GM20000 (cell line): ENCODE data around the gene CEP112.
A peak's percentile ranks its signal among the peaks of the same experiment; 100 is the strongest.

Experiments
- DNase-seq: peaks from one replicate; pipeline ENCODE4 v3.0.0; 2012; ENCODE audit warnings: low spot score
- TF ChIP-seq, protein P1 (sequence below): IDR thresholded peaks from 2 replicates; pipeline ENCODE4 v1.5.1; 2012; ENCODE audit warnings: mild to moderate bottlenecking, control low read depth; ENCODE audit errors: extremely low read depth, missing control alignments

The CEP112 gene

DNA sequence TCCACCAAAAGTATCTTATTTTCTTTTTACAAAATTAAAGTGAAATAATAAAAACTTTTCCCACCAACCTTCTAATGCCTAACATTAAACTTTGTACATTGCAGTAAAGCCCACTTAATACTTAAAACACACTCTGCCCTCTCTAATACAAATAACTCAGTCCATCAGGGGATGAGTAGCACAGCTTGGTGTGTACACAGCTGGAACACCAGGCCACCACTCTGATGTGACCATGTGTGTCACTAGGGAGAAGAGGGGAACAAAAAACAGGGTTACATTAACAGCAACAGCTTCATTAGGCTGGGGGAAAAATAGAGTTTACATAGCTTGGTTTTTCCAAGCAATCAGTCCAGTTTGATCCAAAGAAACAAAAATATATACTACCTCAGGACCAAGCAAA is 295.0 kb downstream of the CEP112 start:
- TF ChIP-seq, protein P1, sequence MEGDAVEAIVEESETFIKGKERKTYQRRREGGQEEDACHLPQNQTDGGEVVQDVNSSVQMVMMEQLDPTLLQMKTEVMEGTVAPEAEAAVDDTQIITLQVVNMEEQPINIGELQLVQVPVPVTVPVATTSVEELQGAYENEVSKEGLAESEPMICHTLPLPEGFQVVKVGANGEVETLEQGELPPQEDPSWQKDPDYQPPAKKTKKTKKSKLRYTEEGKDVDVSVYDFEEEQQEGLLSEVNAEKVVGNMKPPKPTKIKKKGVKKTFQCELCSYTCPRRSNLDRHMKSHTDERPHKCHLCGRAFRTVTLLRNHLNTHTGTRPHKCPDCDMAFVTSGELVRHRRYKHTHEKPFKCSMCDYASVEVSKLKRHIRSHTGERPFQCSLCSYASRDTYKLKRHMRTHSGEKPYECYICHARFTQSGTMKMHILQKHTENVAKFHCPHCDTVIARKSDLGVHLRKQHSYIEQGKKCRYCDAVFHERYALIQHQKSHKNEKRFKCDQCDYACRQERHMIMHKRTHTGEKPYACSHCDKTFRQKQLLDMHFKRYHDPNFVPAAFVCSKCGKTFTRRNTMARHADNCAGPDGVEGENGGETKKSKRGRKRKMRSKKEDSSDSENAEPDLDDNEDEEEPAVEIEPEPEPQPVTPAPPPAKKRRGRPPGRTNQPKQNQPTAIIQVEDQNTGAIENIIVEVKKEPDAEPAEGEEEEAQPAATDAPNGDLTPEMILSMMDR = no peak

DNA sequence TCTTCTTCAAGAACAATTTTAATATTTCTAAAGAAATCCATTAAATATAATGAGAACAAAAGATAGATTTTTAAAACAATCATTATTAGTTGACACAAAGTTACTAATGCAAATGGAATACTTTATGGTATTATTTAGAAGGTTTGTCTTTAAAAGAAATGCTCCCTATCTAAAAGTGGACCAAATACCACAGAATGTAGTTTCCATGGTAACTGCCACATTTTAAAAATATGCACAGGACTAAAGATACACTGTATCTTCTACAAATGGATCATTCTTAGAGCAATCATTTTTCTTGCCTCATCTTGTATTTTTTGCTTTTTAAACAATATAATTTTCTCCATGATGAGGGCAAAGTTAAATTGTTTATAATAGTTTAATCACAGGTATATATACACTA is 296.0 kb downstream of the CEP112 start:
- no peak for DNase-seq
- TF ChIP-seq, protein P1 = no peak

More for the DNA sequence above, 295.0 kb downstream of the CEP112 start:
- DNase-seq = no peak

DNA sequence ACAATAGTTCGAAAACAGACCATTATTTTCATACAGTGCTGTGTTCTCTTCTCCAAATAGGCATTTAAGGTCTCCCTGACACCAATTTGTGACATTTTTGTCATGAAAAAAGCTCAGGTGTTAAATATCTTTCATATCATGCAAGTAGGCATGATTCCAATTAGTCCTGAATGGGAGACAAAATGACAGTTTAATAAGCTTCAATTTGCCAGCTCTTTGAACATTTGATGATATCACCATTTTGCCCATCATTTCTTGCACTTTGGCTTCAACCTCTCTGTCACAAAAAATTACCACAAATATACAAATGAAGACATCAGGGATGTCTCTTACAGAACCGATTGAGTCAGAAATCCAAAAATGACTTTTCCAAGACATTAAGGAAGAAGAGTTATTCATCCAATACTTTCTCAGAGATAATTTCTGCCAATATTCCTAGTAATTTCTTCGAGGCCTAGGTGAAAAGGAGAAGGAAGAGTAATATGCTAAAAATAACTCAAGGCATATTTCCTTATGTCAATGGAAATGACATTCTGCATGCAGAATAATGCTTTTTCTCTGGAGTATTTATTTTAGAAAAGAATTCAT is 298.1 kb downstream of the CEP112 start:
- no peak for DNase-seq
- TF ChIP-seq, protein P1 = no peak

DNA sequence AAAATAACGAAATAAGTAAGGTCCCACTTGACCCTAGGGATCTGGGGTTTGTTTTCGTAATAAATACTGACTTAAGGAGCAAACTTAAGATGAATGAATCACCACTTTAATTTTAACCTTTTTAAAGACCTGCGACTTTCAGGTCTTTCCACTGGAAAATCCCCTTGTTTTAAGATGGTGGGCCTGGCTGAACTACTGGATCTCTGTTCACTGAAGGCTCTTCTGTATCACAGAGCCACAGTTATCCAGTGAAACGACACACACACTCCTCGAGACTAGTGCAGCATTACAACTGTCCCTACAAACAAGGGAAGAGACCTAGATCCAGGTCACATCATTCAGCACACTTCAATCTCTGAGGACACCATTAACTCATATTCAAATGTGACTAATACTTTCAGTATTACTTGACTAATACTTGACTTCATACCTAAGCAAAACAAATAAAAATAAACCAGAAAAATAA is 299.0 kb downstream of the CEP112 start:
- TF ChIP-seq, protein P1 = no peak
- peak; percentile 9 for DNase-seq

DNA sequence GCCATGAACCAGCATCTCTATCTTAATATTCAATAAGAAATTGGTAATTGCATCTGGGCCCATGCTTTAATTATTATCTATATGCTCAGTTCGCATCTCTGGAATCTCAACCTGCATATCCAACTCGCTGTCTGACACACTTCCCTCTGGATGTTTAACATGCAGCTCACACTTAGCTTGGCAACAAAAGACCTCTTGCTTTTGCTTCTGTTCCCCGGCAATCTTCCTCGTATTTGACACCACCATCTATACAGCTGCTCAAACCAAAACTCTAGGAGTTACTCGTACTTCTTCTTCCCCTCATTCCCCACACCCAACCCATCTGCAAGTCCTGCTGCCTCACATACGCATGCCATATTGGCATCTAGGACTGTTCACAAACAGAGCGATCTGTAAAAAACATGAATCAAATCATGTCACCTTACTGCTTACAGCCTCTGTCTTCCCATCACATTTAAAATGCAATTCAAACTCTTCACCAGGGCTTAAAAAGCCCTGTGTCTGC is 300.6 kb downstream of the CEP112 start:
- TF ChIP-seq, protein P1 = no peak
- no peak for DNase-seq

DNA sequence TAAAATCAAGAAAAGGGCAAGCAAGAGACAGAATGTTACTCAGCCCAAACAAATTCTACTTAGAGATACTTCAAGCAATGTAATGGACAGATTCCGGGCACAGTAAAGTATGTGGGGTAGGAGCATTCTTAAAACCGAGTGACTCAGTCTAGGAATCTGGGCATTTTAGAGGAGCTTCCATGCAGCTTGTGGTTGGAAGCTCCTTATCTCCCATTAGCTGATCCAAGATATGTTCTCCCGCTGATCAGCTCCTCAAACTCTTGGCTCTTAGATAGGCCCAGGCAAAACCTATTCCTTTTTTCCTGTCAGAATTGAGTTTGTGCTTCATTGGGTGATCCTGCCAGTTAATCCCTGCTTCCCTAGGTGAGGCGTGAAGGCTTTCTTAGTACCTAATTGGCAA is 303.3 kb downstream of the CEP112 start:
- TF ChIP-seq, protein P1 = no peak
- no peak for DNase-seq

DNA sequence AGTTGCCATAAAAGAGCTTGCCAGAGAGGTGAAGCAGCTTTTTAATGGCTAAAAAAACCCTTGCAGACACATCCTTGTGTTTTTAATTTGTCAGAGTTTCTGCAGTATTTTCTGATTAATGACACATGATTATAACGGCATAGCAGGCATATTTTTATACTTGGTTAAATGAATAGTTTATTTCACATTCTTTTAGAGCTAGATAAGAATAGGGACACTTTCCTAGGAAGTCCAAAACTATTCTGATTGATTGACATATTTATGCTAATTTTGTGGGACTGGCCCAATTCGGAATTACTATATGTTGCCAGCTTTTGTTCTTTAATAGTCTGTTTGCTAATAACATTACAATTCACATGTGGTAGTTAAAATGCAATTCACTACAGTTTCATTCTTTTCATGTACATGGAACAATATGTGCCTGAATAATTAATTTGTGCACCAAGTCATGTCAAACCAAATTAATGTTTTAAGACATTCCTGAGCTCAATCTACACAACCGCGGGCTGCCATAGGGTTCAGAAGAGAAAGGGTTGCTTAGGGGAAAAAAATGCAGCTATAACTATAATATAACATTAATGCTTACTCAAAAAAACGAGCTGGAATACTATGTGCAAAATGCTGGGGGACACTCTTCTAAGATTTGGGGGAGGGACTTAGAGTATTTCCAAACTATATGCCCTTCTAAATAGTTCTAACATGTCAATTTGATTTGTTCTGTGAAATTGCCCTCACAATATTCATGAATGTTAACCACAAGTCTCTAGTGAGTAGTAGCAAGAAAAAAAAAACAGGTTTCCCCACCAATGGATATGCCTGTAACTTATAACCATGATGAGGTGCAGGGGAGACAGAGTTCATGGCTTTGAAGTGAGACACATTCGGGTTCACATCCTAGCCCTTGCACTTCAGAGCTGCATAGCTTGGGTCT is 305.4 kb downstream of the CEP112 start:
- TF ChIP-seq, protein P1 = no peak
- DNase-seq = no peak
